ENCODE data around the gene LFNG. TPM values are rescaled to one million over a fixed set of nuclear protein-coding genes. Genes with fewer than 3 reads are reported as not detected.

The LFNG gene
- polyA plus RNA-seq, 2 donors, result 12.0 to 13.7 TPM

DNA sequence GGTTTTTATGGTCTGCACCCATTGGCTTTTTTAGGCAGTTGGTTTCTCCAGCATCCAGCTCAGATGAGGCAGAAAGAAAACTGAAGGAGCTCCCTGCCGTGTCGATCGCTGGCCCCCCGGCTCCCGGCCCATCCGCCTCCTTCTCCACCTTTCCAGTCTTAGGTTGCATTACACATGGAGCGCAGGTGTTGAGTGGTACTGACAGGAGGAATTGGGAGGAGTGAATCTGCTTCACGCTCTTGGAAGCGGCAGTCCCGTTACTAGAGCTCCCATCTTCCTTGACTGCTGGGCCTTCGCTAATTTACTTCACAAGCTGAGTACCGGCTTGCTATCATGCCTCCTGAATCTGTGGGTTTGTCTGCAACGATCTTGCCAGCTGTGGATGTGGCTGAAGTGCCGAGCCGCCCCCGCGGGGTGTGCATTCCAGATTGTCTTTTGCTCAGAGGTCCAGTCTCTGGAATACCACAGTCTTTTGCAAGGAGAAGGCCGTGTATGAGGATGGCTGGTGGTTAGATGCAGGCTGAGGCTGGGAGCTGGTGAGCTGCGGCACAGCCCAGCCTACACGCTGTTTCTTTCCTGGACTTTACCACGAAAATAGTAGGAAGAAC, 56.3 kb downstream of the LFNG start:
- H3K27ac ChIP-seq (ENCODE audit: low read depth in 2 of 2, low read length in 1 of 2), result no peak overlapping the region
- peaks cover 0 to 24% of the 10 kb centered on the region in 2 donors for H3K36me3 ChIP-seq (ENCODE audit: control insufficient read depth in 2 of 2, insufficient read depth in 2 of 2, low read length in 1 of 2)
- H3K27me3 ChIP-seq (ENCODE audit: control insufficient read depth in 1 of 2, insufficient read depth in 2 of 2, low read length in 2 of 2), result no peaks in the 10 kb centered on the region
- 92 to 93% methylated on average over 21 of the region's 21 CpGs for WGBS, 2 donors
- no peaks in the 10 kb centered on the region for H3K9me3 ChIP-seq (ENCODE audit: control insufficient read depth in 2 of 2, insufficient read depth in 1 of 2, low read depth in 1 of 2, low read length in 1 of 2)
- H3K4me1 ChIP-seq (ENCODE audit: control insufficient read depth in 2 of 2, insufficient read depth in 2 of 2, low read length in 1 of 2), result no peaks in the 10 kb centered on the region
- H3K4me3 ChIP-seq (ENCODE audit: low read depth in 1 of 2, low read length in 2 of 2), result no peak overlapping the region

DNA sequence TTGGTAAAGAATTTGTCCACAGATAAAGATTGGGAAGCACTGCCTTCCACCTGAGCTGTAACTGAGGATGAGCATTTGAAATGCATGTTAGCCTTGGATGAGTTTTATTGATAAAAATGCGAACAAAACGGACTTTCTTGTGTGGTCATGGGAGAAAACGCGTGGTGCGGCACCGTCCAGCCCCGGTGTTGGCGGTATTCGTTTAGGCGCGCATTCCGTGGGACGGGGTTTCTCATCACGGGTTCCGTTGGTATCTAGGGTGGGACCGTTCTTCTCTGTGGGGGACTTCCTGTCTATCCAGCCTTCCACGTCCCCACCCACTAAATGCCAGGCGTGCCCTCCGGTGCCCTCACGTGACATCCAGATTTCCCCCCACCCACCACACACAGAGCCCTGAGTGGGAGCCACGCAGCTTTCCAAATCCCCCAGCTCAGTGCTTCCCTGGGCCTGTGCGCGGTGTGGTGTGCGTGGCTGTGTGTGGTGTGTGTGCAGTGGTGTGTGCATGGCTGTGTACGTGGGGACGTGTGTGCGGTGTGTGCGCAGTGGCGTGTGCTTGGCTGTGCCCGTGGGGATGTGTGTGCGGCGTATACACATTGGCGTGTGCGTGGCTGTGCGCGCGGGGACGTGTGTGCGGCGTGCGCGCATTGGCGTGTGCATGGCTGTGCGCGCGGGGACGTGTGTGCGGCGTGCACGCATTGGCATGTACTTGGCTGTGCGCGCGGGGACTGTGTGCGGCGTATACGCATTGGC, 57.3 kb downstream of the LFNG start:
- Histone ChIP-seq H3K9me3 (ENCODE audit: control insufficient read depth in 2 of 2, insufficient read depth in 1 of 2, low read depth in 1 of 2, low read length in 1 of 2) (no peaks in the 10 kb centered on the region), H3K27me3 (ENCODE audit: control insufficient read depth in 1 of 2, insufficient read depth in 2 of 2, low read length in 2 of 2) (no peaks in the 10 kb centered on the region), H3K27ac (ENCODE audit: low read depth in 2 of 2, low read length in 1 of 2) (no peak overlapping the region), H3K36me3 (ENCODE audit: control insufficient read depth in 2 of 2, insufficient read depth in 2 of 2, low read length in 1 of 2) (peaks cover 0 to 24% of the 10 kb centered on the region in 2 donors), H3K4me3 (ENCODE audit: low read depth in 1 of 2, low read length in 2 of 2) (no peak overlapping the region), H3K4me1 (ENCODE audit: control insufficient read depth in 2 of 2, insufficient read depth in 2 of 2, low read length in 1 of 2) (no peaks in the 10 kb centered on the region)
- WGBS, 2 donors, result 92% methylated on average over 56 of the region's 56 CpGs

Other genes with a start within 250 kb of the LFNG start
- 10 to 100 TPM; 15.6 to 37.7 TPM for gene SNX8, start 205.3 kb upstream of the LFNG start, polyA plus RNA-seq
- gene EIF3B, start 164.9 kb upstream of the LFNG start, polyA plus RNA-seq, result 10 to 100 TPM; 54.2 to 85.6 TPM
- gene CHST12, start 116.2 kb upstream of the LFNG start, polyA plus RNA-seq, result 1 to 10 TPM; 6.3 to 6.8 TPM
- gene GRIFIN, start 43.4 kb upstream of the LFNG start, polyA plus RNA-seq, result not detected
- 10 to 100 TPM; 15.6 to 19.5 TPM for gene BRAT1, start 35.8 kb downstream of the LFNG start, polyA plus RNA-seq
- 1 to 10 TPM; 2.4 to 3.4 TPM for gene IQCE, start 39.2 kb downstream of the LFNG start, polyA plus RNA-seq
- gene TTYH3, start 112.2 kb downstream of the LFNG start, polyA plus RNA-seq, result 1 to 10 TPM; 3.5 to 3.8 TPM
- gene AMZ1, start 168.4 kb downstream of the LFNG start, polyA plus RNA-seq, result under 1 TPM; 0.10 to 0.11 TPM